ENCODE results near the gene NYNRIN.
"Not testable (repeated sequence)": the region's sequence is repeated elsewhere in the genome, so short reads cannot be mapped to it uniquely, and the experiment has no call there.

The NYNRIN gene

DNA sequence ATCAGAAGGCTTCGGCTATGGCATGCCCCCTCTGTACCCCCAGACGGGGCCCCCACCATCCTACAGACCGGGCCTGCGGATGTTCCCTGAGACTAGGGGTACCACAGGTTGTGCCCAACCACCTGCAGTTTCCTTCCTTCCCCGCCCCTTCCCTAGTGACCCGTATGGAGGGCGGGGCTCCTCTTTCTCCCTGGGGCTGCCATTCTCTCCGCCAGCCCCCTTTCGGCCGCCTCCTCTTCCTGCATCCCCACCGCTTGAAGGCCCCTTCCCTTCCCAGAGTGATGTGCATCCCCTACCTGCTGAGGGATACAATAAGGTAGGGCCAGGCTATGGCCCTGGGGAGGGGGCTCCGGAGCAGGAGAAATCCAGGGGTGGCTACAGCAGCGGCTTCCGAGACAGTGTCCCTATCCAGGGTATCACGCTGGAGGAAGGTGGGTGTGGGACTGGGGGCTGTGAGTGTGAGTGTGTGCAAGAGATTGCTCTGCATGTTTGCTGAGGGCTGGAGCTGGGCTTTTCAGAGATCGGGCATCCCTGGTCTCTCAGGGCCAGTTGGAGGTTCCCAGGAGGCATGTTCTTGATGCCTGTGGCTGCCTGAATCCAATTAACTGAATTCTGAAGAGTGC lies 22.2 kb upstream of the NYNRIN start:
- Histone ChIP-seq H3K4me1 (ENCODE audit: control insufficient read depth, insufficient read depth, low read length) (no peaks in the 10 kb centered on the region), H3K27me3 (ENCODE audit: control insufficient read depth, insufficient read depth, low read length) (no peaks in the 10 kb centered on the region), H3K4me3 (ENCODE audit: low read length) (no peak overlapping the region), H3K9ac (ENCODE audit: low read length) (no peak overlapping the region), H3K27ac (ENCODE audit: low read depth, low read length) (no peak overlapping the region), H3K36me3 (ENCODE audit: control insufficient read depth, insufficient read depth, low read length) (no peaks in the 10 kb centered on the region)

DNA sequence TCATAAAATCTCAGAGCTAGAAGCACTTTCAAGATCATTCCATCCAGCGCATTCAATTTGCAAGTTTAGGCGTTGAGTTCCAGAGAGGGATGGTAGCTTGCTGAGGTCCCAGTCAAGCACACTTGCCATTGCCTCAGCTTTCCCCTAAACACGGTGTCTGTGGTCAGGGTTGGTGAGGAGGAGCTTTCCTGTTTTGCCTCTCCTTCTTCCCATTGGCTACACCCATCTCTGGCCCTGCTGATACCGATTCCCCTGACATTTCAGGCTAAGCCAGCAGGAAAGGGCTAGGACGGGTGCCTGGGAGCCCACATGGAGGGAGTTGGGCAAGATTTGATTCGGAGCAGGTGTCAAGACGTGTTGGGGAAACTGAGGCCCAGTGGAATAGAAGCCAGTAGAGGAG lies 21.7 kb upstream of the NYNRIN start:
- Histone ChIP-seq H3K4me1 (ENCODE audit: control insufficient read depth, insufficient read depth, low read length) (no peaks in the 10 kb centered on the region), H3K9ac (ENCODE audit: low read length) (no peak overlapping the region), H3K4me3 (ENCODE audit: low read length) (no peak overlapping the region), H3K36me3 (ENCODE audit: control insufficient read depth, insufficient read depth, low read length) (no peaks in the 10 kb centered on the region), H3K27ac (ENCODE audit: low read depth, low read length) (no peak overlapping the region), H3K27me3 (ENCODE audit: control insufficient read depth, insufficient read depth, low read length) (no peaks in the 10 kb centered on the region)

DNA sequence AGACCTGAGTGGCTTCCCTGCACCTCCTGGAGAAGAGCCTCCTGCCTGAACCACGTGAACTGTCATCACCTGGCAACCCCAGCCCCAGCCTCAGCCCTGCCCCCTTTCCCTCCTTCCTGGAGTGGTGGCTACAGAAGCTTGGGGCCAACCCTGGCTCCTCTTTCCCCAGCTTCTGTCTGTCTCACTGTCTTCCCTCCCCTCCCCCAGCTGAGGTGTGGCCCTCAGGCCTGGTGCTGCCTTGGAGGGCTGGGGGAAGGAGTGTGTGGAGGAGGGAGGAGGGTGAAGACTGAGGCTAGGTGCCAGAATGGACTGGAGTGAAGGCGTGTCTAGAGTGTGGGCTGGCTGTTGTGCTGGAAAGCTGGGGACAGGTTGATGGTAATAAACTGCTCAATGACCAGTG lies 21.1 kb upstream of the NYNRIN start:
- Histone ChIP-seq H3K9ac (ENCODE audit: low read length) (no peak overlapping the region), H3K36me3 (ENCODE audit: control insufficient read depth, insufficient read depth, low read length) (no peaks in the 10 kb centered on the region), H3K4me3 (ENCODE audit: low read length) (no peak overlapping the region), H3K4me1 (ENCODE audit: control insufficient read depth, insufficient read depth, low read length) (no peaks in the 10 kb centered on the region), H3K27me3 (ENCODE audit: control insufficient read depth, insufficient read depth, low read length) (no peaks in the 10 kb centered on the region), H3K27ac (ENCODE audit: low read depth, low read length) (no peak overlapping the region)

DNA sequence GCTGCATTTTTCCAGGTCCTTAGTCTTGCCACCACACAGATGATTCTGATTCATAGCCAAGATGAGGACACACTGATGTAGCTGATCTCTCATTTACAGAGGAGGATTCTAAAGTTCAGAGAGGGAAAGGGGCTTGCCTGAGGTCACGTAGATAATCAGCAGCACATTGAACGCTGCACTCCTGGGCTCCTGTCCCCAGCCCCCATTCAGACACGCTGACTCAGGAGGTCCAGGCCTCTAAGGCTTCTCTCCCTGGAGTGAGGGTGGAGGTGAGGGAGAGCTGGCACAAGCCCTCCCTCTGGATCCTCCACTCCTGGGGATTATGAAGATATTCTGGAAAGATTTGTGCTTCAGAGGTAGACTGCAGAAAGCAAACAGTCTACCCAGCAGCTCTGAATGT lies 20.5 kb upstream of the NYNRIN start:
- no peaks in the 10 kb centered on the region for H3K27me3 ChIP-seq (ENCODE audit: control insufficient read depth, insufficient read depth, low read length)
- H3K4me3 ChIP-seq (ENCODE audit: low read length) = no peak overlapping the region
- no peaks in the 10 kb centered on the region for H3K36me3 ChIP-seq (ENCODE audit: control insufficient read depth, insufficient read depth, low read length)
- no peak overlapping the region for H3K9ac ChIP-seq (ENCODE audit: low read length)
- H3K4me1 ChIP-seq (ENCODE audit: control insufficient read depth, insufficient read depth, low read length) = no peaks in the 10 kb centered on the region
- H3K27ac ChIP-seq (ENCODE audit: low read depth, low read length) = no peak overlapping the region

DNA sequence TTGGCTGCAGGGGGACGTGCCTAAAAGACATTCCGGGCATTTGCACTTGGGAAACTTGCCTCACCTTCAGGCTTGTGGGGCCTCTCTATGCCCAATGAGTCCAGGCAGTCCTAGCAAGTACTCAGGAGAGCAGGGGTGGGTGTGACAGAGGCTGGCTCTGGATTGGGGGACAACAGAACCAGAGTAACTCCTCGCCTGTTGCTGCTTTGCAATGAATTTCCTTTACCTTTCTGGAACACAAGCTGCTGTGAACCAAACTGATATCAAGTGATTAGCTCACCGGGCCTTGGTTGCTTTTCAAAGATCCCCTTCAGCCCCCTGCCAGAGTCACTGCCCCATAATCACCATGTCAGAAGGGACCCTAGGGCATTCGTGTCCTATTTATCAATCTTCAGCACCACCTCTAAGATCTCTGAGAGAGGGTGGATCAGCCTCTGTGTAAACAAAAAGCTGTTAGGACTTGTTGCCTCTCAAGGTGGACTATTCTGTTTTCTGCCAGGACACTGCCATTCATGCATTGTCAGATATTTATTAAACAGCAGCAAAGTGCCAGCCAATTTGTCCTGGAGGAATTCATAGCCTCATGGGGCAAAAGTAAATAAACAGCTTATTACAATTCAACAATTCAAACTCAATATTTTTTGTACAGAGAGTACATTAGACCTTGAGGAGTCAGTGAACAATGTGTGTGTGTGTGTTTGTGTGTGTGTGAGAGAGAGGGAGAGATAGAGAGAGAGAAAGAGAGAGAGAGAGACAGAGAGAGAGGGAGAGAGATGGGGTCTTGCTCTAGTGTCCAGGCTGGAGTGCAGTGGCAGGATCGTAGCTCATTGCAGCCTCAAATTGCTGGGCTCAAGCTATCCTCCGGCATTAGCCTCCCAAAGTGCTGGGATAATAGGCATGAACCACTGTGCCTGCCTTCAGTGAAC lies 19.6 kb upstream of the NYNRIN start:
- Histone ChIP-seq H3K4me3 (ENCODE audit: low read length) (no peak overlapping the region), H3K27me3 (ENCODE audit: control insufficient read depth, insufficient read depth, low read length) (no peaks in the 10 kb centered on the region), H3K4me1 (ENCODE audit: control insufficient read depth, insufficient read depth, low read length) (no peaks in the 10 kb centered on the region), H3K27ac (ENCODE audit: low read depth, low read length) (no peak overlapping the region), H3K9ac (ENCODE audit: low read length) (no peak overlapping the region), H3K36me3 (ENCODE audit: control insufficient read depth, insufficient read depth, low read length) (no peaks in the 10 kb centered on the region)

DNA sequence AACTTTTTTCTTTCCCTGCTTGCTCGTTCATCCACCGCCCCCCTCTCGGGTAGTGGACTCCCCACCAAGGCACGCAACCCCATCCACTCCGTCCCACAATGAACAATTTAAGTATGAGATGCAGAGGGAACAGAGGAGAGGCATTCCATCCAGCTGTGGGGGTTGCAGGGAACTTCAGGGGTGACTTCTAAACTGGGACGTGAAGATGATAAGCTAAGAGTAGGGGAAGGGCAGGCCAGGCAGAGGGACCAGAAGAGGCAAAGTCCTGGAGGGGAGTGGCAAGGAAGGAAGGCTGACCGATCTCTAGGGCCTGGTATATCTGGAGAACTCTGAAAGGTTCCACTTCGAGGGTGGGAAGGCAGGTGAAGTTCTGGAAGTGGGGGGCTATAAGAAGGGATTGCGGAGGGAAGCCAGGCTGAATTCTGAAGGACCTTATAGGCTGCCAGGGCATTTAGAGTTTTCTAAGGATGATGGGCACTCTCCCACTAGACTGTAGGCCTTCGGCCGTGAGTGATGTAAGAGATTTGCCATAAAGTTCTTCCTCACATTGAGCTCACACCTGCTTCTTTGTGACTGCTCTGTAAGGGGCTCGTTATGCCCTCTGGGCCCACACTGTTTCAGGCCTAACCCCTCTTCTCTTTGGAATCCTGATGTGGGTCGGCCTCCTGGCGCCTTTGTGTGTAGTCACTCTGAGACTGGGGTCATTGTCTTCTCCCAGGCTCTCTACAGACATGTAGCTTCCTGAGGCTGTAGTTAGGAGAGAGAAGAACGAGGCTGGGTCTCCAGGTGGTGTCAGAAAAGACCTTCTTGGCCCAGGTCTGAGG lies 18.7 kb upstream of the NYNRIN start:
- H3K4me1 ChIP-seq (ENCODE audit: control insufficient read depth, insufficient read depth, low read length) = no peaks in the 10 kb centered on the region
- H3K27ac ChIP-seq (ENCODE audit: low read depth, low read length) = no peak overlapping the region
- no peak overlapping the region for H3K4me3 ChIP-seq (ENCODE audit: low read length)
- H3K36me3 ChIP-seq (ENCODE audit: control insufficient read depth, insufficient read depth, low read length) = no peaks in the 10 kb centered on the region
- no peaks in the 10 kb centered on the region for H3K27me3 ChIP-seq (ENCODE audit: control insufficient read depth, insufficient read depth, low read length)
- H3K9ac ChIP-seq (ENCODE audit: low read length) = no peak overlapping the region

- H3K27ac ChIP-seq (ENCODE audit: low read depth, low read length) = no peak overlapping the region
- no peak overlapping the region for H3K4me3 ChIP-seq (ENCODE audit: low read length)
- no peak overlapping the region for H3K9ac ChIP-seq (ENCODE audit: low read length)
- H3K4me1 ChIP-seq (ENCODE audit: control insufficient read depth, insufficient read depth, low read length) = no peaks in the 10 kb centered on the region
- H3K36me3 ChIP-seq (ENCODE audit: control insufficient read depth, insufficient read depth, low read length) = no peaks in the 10 kb centered on the region
- no peaks in the 10 kb centered on the region for H3K27me3 ChIP-seq (ENCODE audit: control insufficient read depth, insufficient read depth, low read length)
Observed at GRCh38 chr14:24381363-24382063, 17.3 kb upstream of the NYNRIN start.

DNA sequence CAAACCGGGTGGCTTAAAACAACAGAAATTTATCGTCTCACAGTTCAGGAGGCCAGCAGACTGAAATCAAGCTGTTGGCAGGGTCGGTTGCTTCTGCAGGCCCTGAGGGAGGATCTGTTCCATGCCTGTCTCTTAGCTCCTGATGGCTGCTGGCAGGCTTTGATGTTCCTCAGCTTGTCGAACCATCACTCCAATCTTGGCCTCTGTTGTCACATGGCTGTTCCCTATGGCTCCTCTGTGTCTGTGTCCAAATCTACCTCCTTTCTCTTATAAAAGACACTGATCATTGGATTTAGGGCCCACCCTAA lies 16.8 kb upstream of the NYNRIN start:
- Histone ChIP-seq H3K36me3 (ENCODE audit: control insufficient read depth, insufficient read depth, low read length) (no peaks in the 10 kb centered on the region), H3K4me1 (ENCODE audit: control insufficient read depth, insufficient read depth, low read length) (no peaks in the 10 kb centered on the region), H3K27me3 (ENCODE audit: control insufficient read depth, insufficient read depth, low read length) (no peaks in the 10 kb centered on the region), H3K9ac (ENCODE audit: low read length) (no peak overlapping the region), H3K27ac (ENCODE audit: low read depth, low read length) (no peak overlapping the region), H3K4me3 (ENCODE audit: low read length) (no peak overlapping the region)

GRCh38 chr14:24384169-24384568 lies 14.6 kb upstream of the NYNRIN start:
- no peaks in the 10 kb centered on the region for H3K27me3 ChIP-seq (ENCODE audit: control insufficient read depth, insufficient read depth, low read length)
- H3K9ac ChIP-seq (ENCODE audit: low read length) = no peak overlapping the region
- H3K36me3 ChIP-seq (ENCODE audit: control insufficient read depth, insufficient read depth, low read length) = no peaks in the 10 kb centered on the region
- no peak overlapping the region for H3K4me3 ChIP-seq (ENCODE audit: low read length)
- H3K27ac ChIP-seq (ENCODE audit: low read depth, low read length) = no peak overlapping the region
- H3K4me1 ChIP-seq (ENCODE audit: control insufficient read depth, insufficient read depth, low read length) = no peaks in the 10 kb centered on the region

GRCh38 chr14:24385524-24385923 lies 13.3 kb upstream of the NYNRIN start:
- H3K9ac ChIP-seq (ENCODE audit: low read length) = no peak overlapping the region

GRCh38 chr14:24387009-24387345 lies 11.8 kb upstream of the NYNRIN start:
- H3K9ac ChIP-seq (ENCODE audit: low read length) = no peak overlapping the region
- no peaks in the 10 kb centered on the region for H3K36me3 ChIP-seq (ENCODE audit: control insufficient read depth, insufficient read depth, low read length)
- H3K27me3 ChIP-seq (ENCODE audit: control insufficient read depth, insufficient read depth, low read length) = no peaks in the 10 kb centered on the region
- no peak overlapping the region for H3K4me3 ChIP-seq (ENCODE audit: low read length)
- H3K27ac ChIP-seq (ENCODE audit: low read depth, low read length) = no peak overlapping the region
- no peaks in the 10 kb centered on the region for H3K4me1 ChIP-seq (ENCODE audit: control insufficient read depth, insufficient read depth, low read length)

More at GRCh38 chr14:24385524-24385923, 13.3 kb upstream of the NYNRIN start:
- Histone ChIP-seq H3K4me1 (ENCODE audit: control insufficient read depth, insufficient read depth, low read length) (no peaks in the 10 kb centered on the region), H3K27ac (ENCODE audit: low read depth, low read length) (no peak overlapping the region), H3K4me3 (ENCODE audit: low read length) (no peak overlapping the region), H3K36me3 (ENCODE audit: control insufficient read depth, insufficient read depth, low read length) (no peaks in the 10 kb centered on the region), H3K27me3 (ENCODE audit: control insufficient read depth, insufficient read depth, low read length) (no peaks in the 10 kb centered on the region)

GRCh38 chr14:24387579-24387978 lies 11.2 kb upstream of the NYNRIN start:
- not testable (repeated sequence) for H3K27ac ChIP-seq (ENCODE audit: low read depth, low read length); H3K4me1 ChIP-seq (ENCODE audit: control insufficient read depth, insufficient read depth, low read length); H3K27me3 ChIP-seq (ENCODE audit: control insufficient read depth, insufficient read depth, low read length); H3K36me3 ChIP-seq (ENCODE audit: control insufficient read depth, insufficient read depth, low read length); H3K9ac ChIP-seq (ENCODE audit: low read length); H3K4me3 ChIP-seq (ENCODE audit: low read length)

Data from rectal smooth muscle tissue (tissue), 1 donor.